Activated B cell treated with CpG ODN at 0.5 μM for 24 hours (primary cell): ENCODE results near the gene R3HDM2. TPM values are rescaled to one million over a fixed set of nuclear protein-coding genes. Genes with fewer than 3 reads are reported as not detected.
"Not testable (repeated sequence)": the region's sequence is repeated elsewhere in the genome, so short reads cannot be mapped to it uniquely, and the experiment has no call there.

Source experiments
- ATAC-seq: fragments of 200-7000 bp; cut with Tn5 transposase; one replicate; pipeline ENCODE4 v1.10.0; 2021; ENCODE audit warnings: low read depth, mild to moderate bottlenecking, moderate library complexity
- CTCF ChIA-PET: fragments of 350-600 bp; sonication (Branson Sonifier 250); formaldehyde crosslinking; loops from one replicate; lab custom pipeline; 2021; ENCODE audit warnings: antibody characterized with exemption; lab: Charles Lee
- POLR2A ChIA-PET: fragments of 350-600 bp; sonication (Branson Sonifier 250); formaldehyde crosslinking; loops from one replicate; lab custom pipeline; 2021; ENCODE audit warnings: antibody characterized with exemption; lab: Charles Lee
- DNase-seq: peaks from one replicate; pipeline ENCODE4 v3.0.0; 2022
- H3K27ac Mint-ChIP-seq: one replicate; pipeline ENCODE4 v1.8.0; 2020; ENCODE audit warnings: mixed read lengths
- H3K27me3 Mint-ChIP-seq: one replicate; pipeline ENCODE4 v1.8.0; 2021; ENCODE audit warnings: mixed read lengths
- H3K36me3 Mint-ChIP-seq: one replicate; pipeline ENCODE4 v1.8.0; 2021; ENCODE audit warnings: low read depth, mixed read lengths
- H3K4me1 Mint-ChIP-seq: one replicate; pipeline ENCODE4 v1.8.0; 2021; ENCODE audit warnings: mixed read lengths
- H3K4me3 Mint-ChIP-seq: one replicate; pipeline ENCODE4 v1.8.0; 2020; ENCODE audit warnings: mild to moderate bottlenecking, mixed read lengths
- H3K9me3 Mint-ChIP-seq: one replicate; pipeline ENCODE4 v1.8.0; 2020; ENCODE audit warnings: mixed read lengths
- intact Hi-C: fragments of 100-400 bp; cut with micrococcal nuclease; formaldehyde crosslinking; loops from one replicate; pipeline ENCODE4 v1.15.1; 2024
- total RNA-seq: library from RNA; stranded (reverse); gene quantifications from 2 replicates; pipeline ENCODE4 v1.2.3, GENCODE V29; 2022
- TF ChIP-seq, protein P1 (sequence below): fragments of 200-600 bp; IDR thresholded peaks from one replicate; pipeline ENCODE4 v1.8.0; 2022; ENCODE audit warnings: antibody characterized with exemption, mild to moderate bottlenecking

The R3HDM2 gene
- total RNA-seq, 1 donor from 2014 or later, result 75.6 TPM

DNA sequence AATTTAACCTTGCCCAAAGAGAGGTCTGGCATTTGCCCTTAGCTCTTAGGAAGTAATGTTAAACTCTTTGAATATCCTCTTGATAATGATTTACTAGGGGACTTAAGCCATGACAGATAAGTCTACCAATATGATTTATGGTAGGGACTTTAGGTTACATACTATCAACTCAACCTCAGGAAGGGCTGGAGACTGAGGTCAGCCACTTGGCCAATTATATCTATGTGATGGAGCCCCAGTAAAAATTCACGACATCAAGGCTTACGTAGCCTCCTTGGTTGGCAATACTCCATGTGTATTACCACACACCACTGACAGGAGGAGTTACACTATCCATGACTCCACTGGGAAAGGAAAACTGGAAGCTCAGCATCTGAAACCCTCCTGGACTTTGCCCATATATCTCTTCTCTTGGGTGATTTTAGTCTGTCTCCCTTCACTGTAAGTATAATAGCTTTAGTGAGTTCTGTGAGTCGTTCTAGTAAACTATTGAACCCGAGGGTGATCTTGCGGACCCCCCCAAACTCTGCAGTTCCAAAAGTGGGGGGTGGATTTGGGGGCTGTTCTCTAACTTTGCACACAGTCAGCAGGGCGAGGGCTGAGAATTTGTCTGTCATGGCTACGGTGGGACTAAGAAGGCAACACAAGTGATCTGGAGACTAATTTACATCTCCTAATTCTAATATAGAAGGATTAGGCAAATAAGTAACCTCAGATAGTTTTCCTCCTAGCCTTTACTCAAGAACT is 62.3 kb downstream of the R3HDM2 start:
- H3K27ac Mint-ChIP-seq, result no peak overlapping the region
- ChIA-PET CTCF (no interaction called here), POLR2A (no interaction called here)
- H3K27me3 Mint-ChIP-seq, result no peaks in the 10 kb centered on the region
- ATAC-seq, result no peak
- DNase-seq, result no peak
- TF ChIP-seq, protein P1, sequence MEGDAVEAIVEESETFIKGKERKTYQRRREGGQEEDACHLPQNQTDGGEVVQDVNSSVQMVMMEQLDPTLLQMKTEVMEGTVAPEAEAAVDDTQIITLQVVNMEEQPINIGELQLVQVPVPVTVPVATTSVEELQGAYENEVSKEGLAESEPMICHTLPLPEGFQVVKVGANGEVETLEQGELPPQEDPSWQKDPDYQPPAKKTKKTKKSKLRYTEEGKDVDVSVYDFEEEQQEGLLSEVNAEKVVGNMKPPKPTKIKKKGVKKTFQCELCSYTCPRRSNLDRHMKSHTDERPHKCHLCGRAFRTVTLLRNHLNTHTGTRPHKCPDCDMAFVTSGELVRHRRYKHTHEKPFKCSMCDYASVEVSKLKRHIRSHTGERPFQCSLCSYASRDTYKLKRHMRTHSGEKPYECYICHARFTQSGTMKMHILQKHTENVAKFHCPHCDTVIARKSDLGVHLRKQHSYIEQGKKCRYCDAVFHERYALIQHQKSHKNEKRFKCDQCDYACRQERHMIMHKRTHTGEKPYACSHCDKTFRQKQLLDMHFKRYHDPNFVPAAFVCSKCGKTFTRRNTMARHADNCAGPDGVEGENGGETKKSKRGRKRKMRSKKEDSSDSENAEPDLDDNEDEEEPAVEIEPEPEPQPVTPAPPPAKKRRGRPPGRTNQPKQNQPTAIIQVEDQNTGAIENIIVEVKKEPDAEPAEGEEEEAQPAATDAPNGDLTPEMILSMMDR, result no peak
- no peak overlapping the region for H3K4me3 Mint-ChIP-seq
- H3K36me3 Mint-ChIP-seq, result peaks cover 35% of the 10 kb centered on the region
- intact Hi-C loops, result no loop called here
- peaks cover 7% of the 10 kb centered on the region for H3K9me3 Mint-ChIP-seq
- peaks cover 6% of the 10 kb centered on the region for H3K4me1 Mint-ChIP-seq

DNA sequence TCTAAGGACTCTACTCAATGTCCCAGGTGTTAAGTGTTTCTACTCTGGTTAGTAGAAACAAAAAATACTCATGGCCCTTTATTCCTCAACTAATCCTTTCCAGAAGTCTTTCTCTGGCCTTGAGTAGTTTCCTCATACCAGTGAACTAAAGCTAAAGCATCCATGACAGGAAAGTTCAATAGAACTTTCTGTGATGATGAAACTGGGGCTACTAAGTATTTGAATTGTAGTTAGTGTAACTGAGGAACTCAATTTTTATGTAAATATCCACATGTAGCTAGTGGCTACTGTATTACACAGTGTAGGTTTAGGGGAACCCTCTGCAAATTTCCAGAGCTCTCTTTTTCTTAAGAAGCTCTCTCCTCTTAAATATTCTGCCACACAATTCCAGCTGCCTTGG is 63.7 kb downstream of the R3HDM2 start:
- Mint-ChIP-seq H3K36me3 (peaks cover 30% of the 10 kb centered on the region), H3K4me1 (peaks cover 6% of the 10 kb centered on the region), H3K4me3 (no peak overlapping the region), H3K27me3 (no peaks in the 10 kb centered on the region), H3K27ac (no peak overlapping the region), H3K9me3 (peaks cover 7% of the 10 kb centered on the region)
- DNase-seq (no peak), ATAC-seq (no peak)
- TF ChIP-seq, protein P1, result no peak
- CTCF ChIA-PET, result no interaction called here
- intact Hi-C loops, result no loop called here
- POLR2A ChIA-PET, result no interaction called here

DNA sequence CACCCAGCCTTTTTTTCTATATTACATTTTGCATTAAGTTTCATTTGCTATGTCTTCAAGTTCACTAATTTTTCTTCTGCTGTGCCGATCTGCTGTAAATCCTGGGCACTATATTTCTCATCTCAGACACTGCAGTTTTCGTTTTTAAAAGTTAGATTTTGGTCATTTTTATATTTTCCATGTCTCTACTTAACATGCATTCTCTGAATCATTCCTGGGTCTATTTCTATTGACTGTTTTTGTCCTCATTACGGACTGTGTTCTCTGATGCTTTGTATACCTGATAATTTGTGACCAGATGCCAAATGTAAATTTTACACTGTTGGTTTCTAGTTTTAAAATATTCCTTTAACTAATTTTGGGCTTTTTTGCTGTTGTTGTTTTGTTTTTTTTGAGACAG is 64.5 kb downstream of the R3HDM2 start:
- H3K27ac Mint-ChIP-seq, result no peak overlapping the region
- DNase-seq (no peak), ATAC-seq (no peak)
- H3K9me3 Mint-ChIP-seq, result peaks cover 7% of the 10 kb centered on the region
- peaks cover 27% of the 10 kb centered on the region for H3K36me3 Mint-ChIP-seq
- intact Hi-C loops, result no loop called here
- TF ChIP-seq, protein P1, result no peak
- H3K27me3 Mint-ChIP-seq, result no peaks in the 10 kb centered on the region
- H3K4me1 Mint-ChIP-seq, result peaks cover 6% of the 10 kb centered on the region
- CTCF ChIA-PET, result no interaction called here
- no peak overlapping the region for H3K4me3 Mint-ChIP-seq
- POLR2A ChIA-PET, result no interaction called here

DNA sequence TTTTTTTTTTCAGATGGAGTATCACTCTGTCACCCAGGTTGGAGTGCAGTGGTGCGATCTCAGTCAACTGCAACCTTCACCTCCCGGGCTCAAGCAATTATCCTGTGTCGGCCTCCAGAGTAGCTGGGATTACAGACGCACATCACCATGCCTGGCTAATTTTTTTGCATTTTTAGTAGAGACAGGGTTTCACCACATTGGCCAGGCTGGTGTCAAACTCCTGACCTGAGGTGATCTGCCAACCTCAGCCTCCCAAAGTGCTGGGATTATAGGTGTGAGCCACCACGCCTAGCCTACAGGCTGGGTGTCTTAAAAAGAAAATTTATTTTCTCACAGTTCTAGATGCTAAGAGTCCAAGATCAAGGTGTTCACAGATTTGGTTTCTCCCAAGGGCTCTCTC is 66.7 kb downstream of the R3HDM2 start:
- peaks cover 27% of the 10 kb centered on the region for H3K36me3 Mint-ChIP-seq
- H3K27me3 Mint-ChIP-seq, ATAC-seq, CTCF ChIA-PET, H3K4me3 Mint-ChIP-seq, DNase-seq, H3K27ac Mint-ChIP-seq, H3K9me3 Mint-ChIP-seq, intact Hi-C loops, H3K4me1 Mint-ChIP-seq: not testable (repeated sequence)
- POLR2A ChIA-PET, result interaction anchor here (0.7 kb wide), 1 partner anchor 151 kb away, joined by 6 read pairs; no protein-coding TSS in a partner anchor

DNA sequence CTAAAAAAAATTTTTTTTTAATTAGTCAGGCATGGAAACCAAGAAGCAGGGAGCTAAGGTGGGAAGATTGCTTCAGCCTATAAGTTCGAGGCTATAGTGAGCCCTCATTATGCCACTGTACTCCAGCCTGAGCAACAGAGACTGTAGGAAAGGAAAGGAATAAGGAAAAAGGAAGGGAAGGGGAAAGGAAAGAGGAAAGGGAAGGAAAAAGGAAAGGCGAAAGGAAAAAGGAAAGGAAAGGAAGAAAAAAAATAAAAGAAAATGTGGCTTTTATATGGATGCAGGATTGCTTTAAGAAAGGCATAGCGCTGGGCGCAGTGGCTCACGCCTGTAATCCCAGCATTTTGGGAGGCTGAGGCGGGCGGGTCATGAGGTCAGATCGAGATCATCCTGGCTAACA is 70.4 kb downstream of the R3HDM2 start:
- DNase-seq, result no peak
- ChIA-PET CTCF (no interaction called here), POLR2A (no interaction called here)
- Mint-ChIP-seq H3K27ac (no peak overlapping the region), H3K4me1 (no peaks in the 10 kb centered on the region), H3K36me3 (peaks cover 16% of the 10 kb centered on the region), H3K9me3 (no peaks in the 10 kb centered on the region), H3K27me3 (no peaks in the 10 kb centered on the region), H3K4me3 (no peak overlapping the region)
- intact Hi-C loops, result no loop called here
- TF ChIP-seq, protein P1, result no peak
- no peak for ATAC-seq
